GM23338 (cell line): ENCODE data around the gene MAN1A2. TPM values are rescaled to one million over a fixed set of nuclear protein-coding genes. Genes with fewer than 3 reads are reported as not detected.

Experiments
- ATAC-seq: fragments of 200-7000 bp; cut with Tn5 transposase; 3 replicates; pipeline ENCODE4 v1.9.1; 2020
- DNase-seq: peaks from one replicate; pipeline ENCODE4 v3.0.0-alpha.2; 2015; ENCODE audit warnings: low spot score
- H2AFZ ChIP-seq: fragments of 200-600 bp; sonication (generic); 2 replicates; pipeline ENCODE4 v1.8.0; 2016; ENCODE audit warnings: antibody characterized with exemption, mild to moderate bottlenecking, moderate library complexity
- H3F3A ChIP-seq: fragments of 200-600 bp; sonication (generic); replicated peaks from 2 replicates; pipeline ENCODE4 v1.8.0; 2017; ENCODE audit warnings: antibody characterized with exemption, mixed run types, low read depth
- H3K27ac ChIP-seq: fragments of 200-600 bp; sonication (generic); 2 replicates; pipeline ENCODE4 v1.6.1; 2016; ENCODE audit warnings: low read depth
- H3K27me3 ChIP-seq: fragments of 200-600 bp; sonication (generic); 2 replicates; pipeline ENCODE4 v1.8.0; 2016; ENCODE audit warnings: mild to moderate bottlenecking, mixed run types, moderate library complexity; ENCODE audit not compliant: insufficient read depth
- H3K36me3 ChIP-seq: fragments of 200-600 bp; sonication (generic); 2 replicates; pipeline ENCODE4 v1.8.0; 2016; ENCODE audit warnings: mild to moderate bottlenecking; ENCODE audit not compliant: insufficient read depth
- H3K4me1 ChIP-seq: fragments of 200-600 bp; sonication (generic); 2 replicates; pipeline ENCODE4 v1.8.0; 2016; ENCODE audit warnings: mild to moderate bottlenecking, moderate library complexity; ENCODE audit not compliant: insufficient read depth
- H3K4me2 ChIP-seq: fragments of 200-600 bp; sonication (generic); 2 replicates; pipeline ENCODE4 v1.7.1; 2017; ENCODE audit warnings: mixed run types
- H3K4me3 ChIP-seq: fragments of 200-600 bp; sonication (generic); 2 replicates; pipeline ENCODE4 v1.6.1; 2016; ENCODE audit warnings: mixed run types
- H3K79me2 ChIP-seq: fragments of 200-600 bp; sonication (generic); replicated peaks from 2 replicates; pipeline ENCODE4 v1.8.0; 2017; ENCODE audit warnings: mild to moderate bottlenecking; ENCODE audit not compliant: insufficient read depth
- H3K9me2 ChIP-seq: fragments of 200-600 bp; sonication (generic); 2 replicates; pipeline ENCODE4 v1.8.0; 2017; ENCODE audit not compliant: insufficient read depth
- H4K20me1 ChIP-seq: fragments of 200-600 bp; sonication (generic); replicated peaks from 2 replicates; pipeline ENCODE4 v1.8.0; 2017; ENCODE audit warnings: mild to moderate bottlenecking; ENCODE audit not compliant: insufficient read depth
- H3K27ac Mint-ChIP-seq: 2 replicates; pipeline ENCODE4 v1.8.0; 2020; ENCODE audit warnings: inconsistent platforms, mild to moderate bottlenecking, moderate library complexity, mixed read lengths
- H3K27me3 Mint-ChIP-seq: 3 replicates; pipeline ENCODE4 v1.8.0; 2022; ENCODE audit warnings: low read depth, mild to moderate bottlenecking, moderate library complexity, mixed read lengths, inconsistent platforms; ENCODE audit not compliant: insufficient read depth, poor library complexity
- H3K36me3 Mint-ChIP-seq: 3 replicates; pipeline ENCODE4 v1.8.0; 2021; ENCODE audit warnings: low read depth, mild to moderate bottlenecking, inconsistent platforms, moderate library complexity, mixed read lengths
- H3K4me1 Mint-ChIP-seq: 3 replicates; pipeline ENCODE4 v1.8.0; 2020; ENCODE audit warnings: mild to moderate bottlenecking, inconsistent platforms, mixed read lengths
- H3K4me3 Mint-ChIP-seq: 3 replicates; pipeline ENCODE4 v1.8.0; 2021; ENCODE audit warnings: moderate library complexity, mild to moderate bottlenecking, inconsistent platforms, mixed read lengths
- H3K9me3 Mint-ChIP-seq: 3 replicates; pipeline ENCODE4 v1.8.0; 2020; ENCODE audit warnings: moderate library complexity, mild to moderate bottlenecking, inconsistent platforms, mixed read lengths
- CREB1 ChIP-seq: fragments of 250-450 bp; sonication (Bioruptor Pico); IDR thresholded peaks from 2 replicates; pipeline ENCODE4 v1.5.0; 2020; ENCODE audit warnings: low read depth, mild to moderate bottlenecking, moderate library complexity
- EZH2 ChIP-seq: fragments of 200-600 bp; sonication (generic); IDR thresholded peaks from one replicate; pipeline ENCODE4 v1.8.0; 2017; ENCODE audit warnings: antibody characterized with exemption, mild to moderate bottlenecking, low read depth; ENCODE audit not compliant: unreplicated experiment
- EZH2phosphoT487 ChIP-seq: fragments of 200-600 bp; sonication (generic); IDR thresholded peaks from one replicate; pipeline ENCODE4 v1.8.1; 2018; ENCODE audit warnings: antibody characterized with exemption; ENCODE audit not compliant: unreplicated experiment
- JUNB ChIP-seq: IDR thresholded peaks from one replicate; pipeline ENCODE4 v1.6.1; 2016; ENCODE audit warnings: antibody characterized with exemption; ENCODE audit not compliant: unreplicated experiment
- NANOG ChIP-seq: IDR thresholded peaks from 2 replicates; pipeline ENCODE4 v1.6.1; 2016; ENCODE audit warnings: antibody characterized with exemption, borderline replicate concordance
- POLR2AphosphoS5 ChIP-seq: IDR thresholded peaks from 2 replicates; pipeline ENCODE4 v1.6.1; 2016; ENCODE audit warnings: antibody characterized with exemption, low read depth
- REST ChIP-seq: IDR thresholded peaks from one replicate; pipeline ENCODE4 v1.6.1; 2018; ENCODE audit warnings: antibody characterized with exemption; ENCODE audit not compliant: unreplicated experiment
- STAT1 ChIP-seq: IDR thresholded peaks from one replicate; pipeline ENCODE4 v1.6.1; 2016; ENCODE audit warnings: antibody characterized with exemption; ENCODE audit not compliant: unreplicated experiment
- ZNF114 ChIP-seq: fragments of 250-450 bp; sonication (Bioruptor Pico); IDR thresholded peaks from 2 replicates; pipeline ENCODE4 v1.5.0; 2020; ENCODE audit warnings: mild to moderate bottlenecking, moderate library complexity
- ZNF331 ChIP-seq: fragments of 250-450 bp; sonication (Bioruptor Pico); IDR thresholded peaks from 2 replicates; pipeline ENCODE4 v1.5.0; 2020; ENCODE audit warnings: low read depth, mild to moderate bottlenecking, moderate library complexity
- ZNF462 ChIP-seq: fragments of 250-450 bp; sonication (Bioruptor Pico); IDR thresholded peaks from 2 replicates; pipeline ENCODE4 v1.5.0; 2020; ENCODE audit warnings: mild to moderate bottlenecking, moderate library complexity
- polyA plus RNA-seq: library from polyadenylated mRNA; unstranded; fragments of >200 nt; fragmentation: Nextera tagmentation; extraction: Ambion mirVana; gene quantifications from 2 replicates; pipeline ENCODE4 v1.2.1, GENCODE V29; 2016
- total RNA-seq: library from RNA; depleted of rRNA; stranded (reverse); fragments of >200 nt; shearing (Covaris generic); gene quantifications from 2 replicates; pipeline ENCODE4 v1.2.3, GENCODE V29; 2014
- TF ChIP-seq, protein P1 (sequence below): IDR thresholded peaks from 2 replicates; pipeline ENCODE4 v1.6.1; 2016; ENCODE audit warnings: antibody characterized with exemption
- TF ChIP-seq, protein P2 (sequence below), 2 experiments: fragments of 200-600 bp in 1 of 2; sonication (generic) in 1 of 2; conservative IDR thresholded peaks; 2 replicates each; pipeline versions ENCODE4 v1.5.1 to v1.6.1; 2016 to 2017; ENCODE audit warnings: antibody characterized with exemption in 2 of 2, low read depth in 2 of 2, mild to moderate bottlenecking in 2 of 2, moderate library complexity in 1 of 2

Gene MAN1A2
- total and polyA plus RNA-seq, 2 experiments from 2014 or later, result 18.6 to 22.2 TPM

DNA sequence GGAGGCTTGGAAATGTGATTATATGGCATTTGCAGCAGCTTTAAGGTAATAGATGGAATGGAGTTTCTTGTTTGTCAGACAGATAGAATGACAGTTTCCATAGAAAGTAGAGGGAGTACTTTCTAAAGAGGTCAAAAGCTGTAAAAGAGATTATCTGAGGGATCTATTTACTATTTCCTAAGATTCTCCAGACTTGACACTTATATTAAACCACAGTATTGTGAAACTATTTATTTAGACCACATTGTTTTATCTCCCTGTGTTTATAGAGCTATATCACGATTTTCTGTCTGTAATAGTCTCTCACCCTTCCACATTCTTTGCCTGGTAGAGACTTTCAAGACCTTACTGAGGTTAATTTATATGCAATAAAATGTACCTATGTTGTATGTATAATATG, 66.7 kb downstream of the MAN1A2 start:
- H3K27ac Mint-ChIP-seq, result no peak overlapping the region
- H3K4me3 Mint-ChIP-seq, result no peak overlapping the region
- no peaks in the 10 kb centered on the region for H3K36me3 Mint-ChIP-seq
- Histone ChIP-seq H3K36me3 (no peaks in the 10 kb centered on the region), H3K27me3 (no peaks in the 10 kb centered on the region), H3K4me3 (no peak overlapping the region), H3K27ac (no peak overlapping the region), H3K79me2 (no peaks in the 10 kb centered on the region), H3K9me2 (no peaks in the 10 kb centered on the region), H3F3A (no peaks in the 10 kb centered on the region), H3K4me2 (no peak overlapping the region), H2AFZ (no peak overlapping the region), H4K20me1 (no peaks in the 10 kb centered on the region), H3K4me1 (peaks cover 3% of the 10 kb centered on the region; the same call in 1 of the 2 replicates)
- no peak for DNase-seq
- H3K27me3 Mint-ChIP-seq, result no peaks in the 10 kb centered on the region
- peaks cover 6% of the 10 kb centered on the region; the same call in 1 of the 3 replicates for H3K9me3 Mint-ChIP-seq
- H3K4me1 Mint-ChIP-seq, result peaks cover 8% of the 10 kb centered on the region
- no peak for ATAC-seq
- no peak for TF ChIP-seq ZNF331 (CRISPR knock-in tag)
- TF ChIP-seq ZNF114, result no peak
- no peak for TF ChIP-seq STAT1
- TF ChIP-seq, protein P1, sequence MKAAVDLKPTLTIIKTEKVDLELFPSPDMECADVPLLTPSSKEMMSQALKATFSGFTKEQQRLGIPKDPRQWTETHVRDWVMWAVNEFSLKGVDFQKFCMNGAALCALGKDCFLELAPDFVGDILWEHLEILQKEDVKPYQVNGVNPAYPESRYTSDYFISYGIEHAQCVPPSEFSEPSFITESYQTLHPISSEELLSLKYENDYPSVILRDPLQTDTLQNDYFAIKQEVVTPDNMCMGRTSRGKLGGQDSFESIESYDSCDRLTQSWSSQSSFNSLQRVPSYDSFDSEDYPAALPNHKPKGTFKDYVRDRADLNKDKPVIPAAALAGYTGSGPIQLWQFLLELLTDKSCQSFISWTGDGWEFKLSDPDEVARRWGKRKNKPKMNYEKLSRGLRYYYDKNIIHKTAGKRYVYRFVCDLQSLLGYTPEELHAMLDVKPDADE, result no peak
- TF ChIP-seq EZH2, result no peak
- no peak for TF ChIP-seq JUNB
- no peak for TF ChIP-seq NANOG
- TF ChIP-seq REST, result no peak
- TF ChIP-seq, protein P2, sequence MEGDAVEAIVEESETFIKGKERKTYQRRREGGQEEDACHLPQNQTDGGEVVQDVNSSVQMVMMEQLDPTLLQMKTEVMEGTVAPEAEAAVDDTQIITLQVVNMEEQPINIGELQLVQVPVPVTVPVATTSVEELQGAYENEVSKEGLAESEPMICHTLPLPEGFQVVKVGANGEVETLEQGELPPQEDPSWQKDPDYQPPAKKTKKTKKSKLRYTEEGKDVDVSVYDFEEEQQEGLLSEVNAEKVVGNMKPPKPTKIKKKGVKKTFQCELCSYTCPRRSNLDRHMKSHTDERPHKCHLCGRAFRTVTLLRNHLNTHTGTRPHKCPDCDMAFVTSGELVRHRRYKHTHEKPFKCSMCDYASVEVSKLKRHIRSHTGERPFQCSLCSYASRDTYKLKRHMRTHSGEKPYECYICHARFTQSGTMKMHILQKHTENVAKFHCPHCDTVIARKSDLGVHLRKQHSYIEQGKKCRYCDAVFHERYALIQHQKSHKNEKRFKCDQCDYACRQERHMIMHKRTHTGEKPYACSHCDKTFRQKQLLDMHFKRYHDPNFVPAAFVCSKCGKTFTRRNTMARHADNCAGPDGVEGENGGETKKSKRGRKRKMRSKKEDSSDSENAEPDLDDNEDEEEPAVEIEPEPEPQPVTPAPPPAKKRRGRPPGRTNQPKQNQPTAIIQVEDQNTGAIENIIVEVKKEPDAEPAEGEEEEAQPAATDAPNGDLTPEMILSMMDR (conservative IDR thresholded peaks at IDR 0.05; ENCODE audit: low read depth in 2 of 2), result no peak
- TF ChIP-seq CREB1 (CRISPR knock-in tag), result no peak
- no peak for TF ChIP-seq EZH2phosphoT487
- TF ChIP-seq POLR2AphosphoS5, result no peak
- no peak for TF ChIP-seq ZNF462
